GM12878 (cell line): ENCODE data around the gene LRRC45. TPM values are rescaled to one million over a fixed set of nuclear protein-coding genes. Genes with fewer than 3 reads are reported as not detected.

Source experiments
- ATAC-seq: fragments of 200-7000 bp; cut with Tn5 transposase; 3 replicates; pipeline ENCODE4 v1.9.1; 2020; ENCODE audit warnings: mild to moderate bottlenecking, moderate library complexity
- BruUV-seq: library from RNA; stranded (reverse); fragments of 400-500 nt; replicated peaks from 2 replicates; lab custom pipeline; 2021; lab: Mats Ljungman, UMichigan
- CTCF ChIA-PET: fragments of 300-600 bp; sonication (Branson Sonifier 250); formaldehyde crosslinking; extraction: SDS; loops from one replicate; lab custom pipeline; 2021; ENCODE audit warnings: inconsistent platforms; lab: Yijun Ruan, JAX
- POLR2A ChIA-PET: fragments of 350-600 bp; formaldehyde crosslinking; extraction: SDS; loops from one replicate; lab custom pipeline; 2021; ENCODE audit warnings: inconsistent platforms; lab: Charles Lee
- RAD21 ChIA-PET: fragments of 300-600 bp; sonication (Branson Sonifier 250); formaldehyde crosslinking; loops from one replicate; lab custom pipeline; 2023; ENCODE audit warnings: antibody characterized with exemption; ENCODE audit not compliant: unreplicated experiment; lab: Charles Lee
- SMC1A ChIA-PET: fragments of 300-600 bp; sonication (Branson Sonifier 250); formaldehyde crosslinking; loops from one replicate; lab custom pipeline; 2023; ENCODE audit not compliant: unreplicated experiment, uncharacterized antibody; lab: Charles Lee
- DNase-seq: peaks from one replicate; pipeline ENCODE4 v3.0.0-alpha.2; 2011; ENCODE audit warnings: low read depth, low spot score
- FAIRE-seq: peaks from 3 replicates; lab custom pipeline; 2011; peaks lifted over from hg19 to GRCh38; lab: Jason Lieb, UNC
- H2AFZ ChIP-seq: 2 replicates; pipeline ENCODE4 v1.6.0; 2011; ENCODE audit warnings: low read depth, low read length, control low read depth; ENCODE audit not compliant: control insufficient read depth
- H3K27ac ChIP-seq: 2 replicates; pipeline ENCODE4 v1.5.1; 2011; ENCODE audit warnings: control low read depth; ENCODE audit not compliant: control insufficient read depth, insufficient read depth
- H3K27me3 ChIP-seq, 2 experiments: replicated peaks in 1 of 2; 2 replicates each; pipeline versions ENCODE4 v1.6.0 to v1.6.1; 2011; ENCODE audit warnings: low read length in 1 of 2; ENCODE audit not compliant: control insufficient read depth in 2 of 2, insufficient read depth in 2 of 2
- H3K36me3 ChIP-seq, 2 experiments: 2 replicates each; pipeline ENCODE4 v1.5.1; 2011; ENCODE audit warnings: low read length in 1 of 2; ENCODE audit not compliant: control insufficient read depth in 2 of 2, insufficient read depth in 2 of 2
- H3K4me1 ChIP-seq: 2 replicates; pipeline ENCODE4 v1.6.1; 2011; ENCODE audit warnings: mild to moderate bottlenecking, low read length, moderate library complexity, mixed read lengths; ENCODE audit not compliant: control insufficient read depth, insufficient read depth
- H3K4me2 ChIP-seq: 2 replicates; pipeline ENCODE4 v1.6.0; 2011; ENCODE audit warnings: control low read depth; ENCODE audit not compliant: control insufficient read depth, insufficient read depth
- H3K4me3 ChIP-seq: fragments of 200-600 bp; sonication (generic); 2 replicates; pipeline ENCODE4 v1.5.1; 2016
- H3K79me2 ChIP-seq: 2 replicates; pipeline ENCODE4 v1.6.0; 2011; ENCODE audit warnings: low read length; ENCODE audit not compliant: control insufficient read depth, insufficient read depth
- H3K9ac ChIP-seq: 2 replicates; pipeline ENCODE4 v1.8.0; 2011; ENCODE audit warnings: low read length, control low read depth, mixed read lengths; ENCODE audit not compliant: control insufficient read depth, insufficient read depth
- H3K9me3 ChIP-seq: replicated peaks from 3 replicates; pipeline ENCODE4 v1.5.1; 2011; ENCODE audit warnings: mild to moderate bottlenecking, low read length; ENCODE audit not compliant: control insufficient read depth, insufficient read depth
- H4K20me1 ChIP-seq: 2 replicates; pipeline ENCODE4 v1.6.0; 2011; ENCODE audit not compliant: control insufficient read depth, insufficient read depth
- CREB1 ChIP-seq: IDR thresholded peaks from 2 replicates; pipeline ENCODE4 v1.6.1; 2012; ENCODE audit warnings: low read depth, mild to moderate bottlenecking, inconsistent platforms
- EP300 ChIP-seq, 2 experiments: fragments of 150-350 bp in 1 of 2; IDR thresholded peaks; 2 replicates each; pipeline ENCODE4 v1.6.1; 2011 to 2012; ENCODE audit warnings: low read depth in 2 of 2, low read length in 2 of 2, borderline replicate concordance in 1 of 2, improper control_type of control experiment in 1 of 2, inconsistent platforms in 1 of 2; ENCODE audit not compliant: control insufficient read depth in 1 of 2
- HDGF ChIP-seq: fragments of 450-650 bp; IDR thresholded peaks from 2 replicates; pipeline ENCODE4 v1.6.1; 2016; ENCODE audit warnings: antibody characterized with exemption
- IKZF2 ChIP-seq, 2 experiments: fragments of 450-650 bp; IDR thresholded peaks; 2 replicates each; pipeline ENCODE4 v1.6.1; 2017; ENCODE audit warnings: mild to moderate bottlenecking in 2 of 2, moderate library complexity in 2 of 2
- NRF1 ChIP-seq: conservative IDR thresholded peaks from 2 replicates; pipeline ENCODE4 v1.6.1; 2011; ENCODE audit warnings: mild to moderate bottlenecking, low read depth, low read length, improper control_type of control experiment
- PAX8 ChIP-seq: fragments of 450-650 bp; IDR thresholded peaks from 2 replicates; pipeline ENCODE4 v1.6.1; 2017; ENCODE audit warnings: mild to moderate bottlenecking, moderate library complexity
- POLR2A ChIP-seq: IDR thresholded peaks from 2 replicates; pipeline ENCODE4 v1.6.1; 2011; ENCODE audit warnings: low read depth, mild to moderate bottlenecking, low read length
- POU2F2 ChIP-seq: IDR thresholded peaks from 3 replicates; pipeline ENCODE4 v1.6.1; 2011; ENCODE audit warnings: low read depth, mild to moderate bottlenecking, low read length, borderline replicate concordance
- RFX5 ChIP-seq: IDR thresholded peaks from 2 replicates; pipeline ENCODE4 v1.6.1; 2011; ENCODE audit warnings: low read depth, low read length, improper control_type of control experiment
- SRF ChIP-seq, 2 experiments: IDR thresholded peaks; 2 replicates each; pipeline ENCODE4 v1.6.1; 2011; ENCODE audit warnings: low read depth in 2 of 2, low read length in 2 of 2, mild to moderate bottlenecking in 1 of 2, moderate library complexity in 1 of 2
- ZSCAN29 ChIP-seq: fragments of 450-650 bp; IDR thresholded peaks from 2 replicates; pipeline ENCODE4 v1.6.1; 2017; ENCODE audit warnings: mild to moderate bottlenecking, moderate library complexity
- WGBS: methylation state at CpG from one replicate; pipeline ENCODE4 v1.1.6; 2016; ENCODE audit warnings: low lambda C conversion rate; ENCODE audit not compliant: insufficient replicate concordance, insufficient coverage; ENCODE audit errors: missing lambda C conversion rate; 5-methylcytosine and 5-hydroxymethylcytosine counted together
- in situ Hi-C: fragments of 300-500 bp; cut with MboI; formaldehyde crosslinking; loops from 9 replicates; pipeline ENCODE4 v1.14.3; 2018; ENCODE audit warnings: mixed read lengths
- intact Hi-C: fragments of 100-400 bp; cut with micrococcal nuclease; formaldehyde crosslinking; loops from one replicate; pipeline ENCODE4 v1.14.2; 2022; ENCODE audit not compliant: unreplicated experiment
- polyA plus RNA-seq, 11 experiments: library from polyadenylated mRNA; depleted of rRNA in 4 of 11; unstranded in 6 of 11; stranded (reverse) in 5 of 11; fragments of >200 nt; fragmentation: Nextera tagmentation in 4 of 11; fragmentation: Illumina TruSeq in 1 of 11; extraction: Ambion mirVana in 4 of 11; extraction: Trizol in 1 of 11; gene quantifications; 1 replicate in 1 of 11; 2 replicates in 10 of 11; pipeline versions ENCODE4 v1.2.1 to v1.2.3, GENCODE V29; 2011 to 2016; ENCODE audit warnings: inconsistent platforms in 2 of 11, missing spikeins in 2 of 11, low read depth in 1 of 11
- total RNA-seq, 4 experiments: library from RNA; depleted of rRNA in 3 of 4; stranded (reverse); fragments of >200 nt in 3 of 4; fragmentation: Illumina TruSeq in 1 of 4; extraction: Trizol in 1 of 4; gene quantifications; 2 replicates each; pipeline versions ENCODE4 v1.2.1 to v1.2.3, GENCODE V29; 2013 to 2021
- TF ChIP-seq, protein P1 (sequence below): IDR thresholded peaks from 2 replicates; pipeline ENCODE4 v1.6.1; 2012; ENCODE audit warnings: improper control_type of control experiment, low read depth, low read length; ENCODE audit not compliant: insufficient replicate concordance
- TF ChIP-seq, protein P2 (sequence below): fragments of 150-350 bp; IDR thresholded peaks from 2 replicates; pipeline ENCODE4 v1.6.1; 2016; ENCODE audit warnings: low read depth, low read length
- TF ChIP-seq, protein P3 (sequence below): IDR thresholded peaks from 2 replicates; pipeline ENCODE4 v1.6.1; 2011; ENCODE audit warnings: mild to moderate bottlenecking, low read depth, low read length, moderate library complexity; ENCODE audit not compliant: insufficient replicate concordance

Gene LRRC45
- total and polyA plus RNA-seq, 10 of the 15 experiments (the other 5 are each of a cell fraction or from before 2014, with no cell fraction given), result 0.03 to 27.7 (median 10.4) TPM

DNA sequence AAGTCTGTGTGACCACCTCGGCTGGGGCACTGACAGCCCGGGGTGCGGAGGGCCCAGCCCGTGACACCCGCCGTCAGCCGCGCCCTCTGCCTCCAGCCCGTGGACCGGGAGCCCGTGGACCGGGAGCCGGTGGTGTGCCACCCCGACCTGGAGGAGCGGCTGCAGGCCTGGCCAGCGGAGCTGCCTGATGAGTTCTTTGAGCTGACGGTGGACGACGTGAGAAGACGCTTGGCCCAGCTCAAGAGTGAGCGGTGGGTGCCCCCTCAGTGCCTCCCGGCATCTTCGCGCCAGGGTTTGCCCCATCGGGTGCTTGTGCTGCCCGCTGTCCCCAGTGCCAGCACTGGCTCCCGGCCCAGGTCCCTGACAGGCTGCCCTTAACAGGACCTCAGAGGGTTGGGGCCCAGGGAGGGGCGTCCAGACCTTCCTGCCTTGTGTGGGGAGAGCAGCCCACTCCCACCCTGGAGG, 14.1 kb upstream of the LRRC45 start:
- TF ChIP-seq, protein P1, sequence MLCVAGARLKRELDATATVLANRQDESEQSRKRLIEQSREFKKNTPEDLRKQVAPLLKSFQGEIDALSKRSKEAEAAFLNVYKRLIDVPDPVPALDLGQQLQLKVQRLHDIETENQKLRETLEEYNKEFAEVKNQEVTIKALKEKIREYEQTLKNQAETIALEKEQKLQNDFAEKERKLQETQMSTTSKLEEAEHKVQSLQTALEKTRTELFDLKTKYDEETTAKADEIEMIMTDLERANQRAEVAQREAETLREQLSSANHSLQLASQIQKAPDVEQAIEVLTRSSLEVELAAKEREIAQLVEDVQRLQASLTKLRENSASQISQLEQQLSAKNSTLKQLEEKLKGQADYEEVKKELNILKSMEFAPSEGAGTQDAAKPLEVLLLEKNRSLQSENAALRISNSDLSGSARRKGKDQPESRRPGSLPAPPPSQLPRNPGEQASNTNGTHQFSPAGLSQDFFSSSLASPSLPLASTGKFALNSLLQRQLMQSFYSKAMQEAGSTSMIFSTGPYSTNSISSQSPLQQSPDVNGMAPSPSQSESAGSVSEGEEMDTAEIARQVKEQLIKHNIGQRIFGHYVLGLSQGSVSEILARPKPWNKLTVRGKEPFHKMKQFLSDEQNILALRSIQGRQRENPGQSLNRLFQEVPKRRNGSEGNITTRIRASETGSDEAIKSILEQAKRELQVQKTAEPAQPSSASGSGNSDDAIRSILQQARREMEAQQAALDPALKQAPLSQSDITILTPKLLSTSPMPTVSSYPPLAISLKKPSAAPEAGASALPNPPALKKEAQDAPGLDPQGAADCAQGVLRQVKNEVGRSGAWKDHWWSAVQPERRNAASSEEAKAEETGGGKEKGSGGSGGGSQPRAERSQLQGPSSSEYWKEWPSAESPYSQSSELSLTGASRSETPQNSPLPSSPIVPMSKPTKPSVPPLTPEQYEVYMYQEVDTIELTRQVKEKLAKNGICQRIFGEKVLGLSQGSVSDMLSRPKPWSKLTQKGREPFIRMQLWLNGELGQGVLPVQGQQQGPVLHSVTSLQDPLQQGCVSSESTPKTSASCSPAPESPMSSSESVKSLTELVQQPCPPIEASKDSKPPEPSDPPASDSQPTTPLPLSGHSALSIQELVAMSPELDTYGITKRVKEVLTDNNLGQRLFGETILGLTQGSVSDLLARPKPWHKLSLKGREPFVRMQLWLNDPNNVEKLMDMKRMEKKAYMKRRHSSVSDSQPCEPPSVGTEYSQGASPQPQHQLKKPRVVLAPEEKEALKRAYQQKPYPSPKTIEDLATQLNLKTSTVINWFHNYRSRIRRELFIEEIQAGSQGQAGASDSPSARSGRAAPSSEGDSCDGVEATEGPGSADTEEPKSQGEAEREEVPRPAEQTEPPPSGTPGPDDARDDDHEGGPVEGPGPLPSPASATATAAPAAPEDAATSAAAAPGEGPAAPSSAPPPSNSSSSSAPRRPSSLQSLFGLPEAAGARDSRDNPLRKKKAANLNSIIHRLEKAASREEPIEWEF, result no peak
- TF ChIP-seq PAX8, result no peak
- TF ChIP-seq, protein P2, sequence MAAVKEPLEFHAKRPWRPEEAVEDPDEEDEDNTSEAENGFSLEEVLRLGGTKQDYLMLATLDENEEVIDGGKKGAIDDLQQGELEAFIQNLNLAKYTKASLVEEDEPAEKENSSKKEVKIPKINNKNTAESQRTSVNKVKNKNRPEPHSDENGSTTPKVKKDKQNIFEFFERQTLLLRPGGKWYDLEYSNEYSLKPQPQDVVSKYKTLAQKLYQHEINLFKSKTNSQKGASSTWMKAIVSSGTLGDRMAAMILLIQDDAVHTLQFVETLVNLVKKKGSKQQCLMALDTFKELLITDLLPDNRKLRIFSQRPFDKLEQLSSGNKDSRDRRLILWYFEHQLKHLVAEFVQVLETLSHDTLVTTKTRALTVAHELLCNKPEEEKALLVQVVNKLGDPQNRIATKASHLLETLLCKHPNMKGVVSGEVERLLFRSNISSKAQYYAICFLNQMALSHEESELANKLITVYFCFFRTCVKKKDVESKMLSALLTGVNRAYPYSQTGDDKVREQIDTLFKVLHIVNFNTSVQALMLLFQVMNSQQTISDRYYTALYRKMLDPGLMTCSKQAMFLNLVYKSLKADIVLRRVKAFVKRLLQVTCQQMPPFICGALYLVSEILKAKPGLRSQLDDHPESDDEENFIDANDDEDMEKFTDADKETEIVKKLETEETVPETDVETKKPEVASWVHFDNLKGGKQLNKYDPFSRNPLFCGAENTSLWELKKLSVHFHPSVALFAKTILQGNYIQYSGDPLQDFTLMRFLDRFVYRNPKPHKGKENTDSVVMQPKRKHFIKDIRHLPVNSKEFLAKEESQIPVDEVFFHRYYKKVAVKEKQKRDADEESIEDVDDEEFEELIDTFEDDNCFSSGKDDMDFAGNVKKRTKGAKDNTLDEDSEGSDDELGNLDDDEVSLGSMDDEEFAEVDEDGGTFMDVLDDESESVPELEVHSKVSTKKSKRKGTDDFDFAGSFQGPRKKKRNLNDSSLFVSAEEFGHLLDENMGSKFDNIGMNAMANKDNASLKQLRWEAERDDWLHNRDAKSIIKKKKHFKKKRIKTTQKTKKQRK, result no peak
- TF ChIP-seq ZSCAN29, result no peak
- no peak for TF ChIP-seq POLR2A
- TF ChIP-seq CREB1, result no peak
- TF ChIP-seq RFX5, result no peak
- no peak for TF ChIP-seq SRF (IDR thresholded peaks at IDR 0.05; ENCODE audit: low read depth in 2 of 2, low read length in 2 of 2)
- TF ChIP-seq IKZF2 (IDR thresholded peaks at IDR 0.05), result no peak
- no peak for TF ChIP-seq HDGF
- no peak for TF ChIP-seq POU2F2
- TF ChIP-seq, protein P3, sequence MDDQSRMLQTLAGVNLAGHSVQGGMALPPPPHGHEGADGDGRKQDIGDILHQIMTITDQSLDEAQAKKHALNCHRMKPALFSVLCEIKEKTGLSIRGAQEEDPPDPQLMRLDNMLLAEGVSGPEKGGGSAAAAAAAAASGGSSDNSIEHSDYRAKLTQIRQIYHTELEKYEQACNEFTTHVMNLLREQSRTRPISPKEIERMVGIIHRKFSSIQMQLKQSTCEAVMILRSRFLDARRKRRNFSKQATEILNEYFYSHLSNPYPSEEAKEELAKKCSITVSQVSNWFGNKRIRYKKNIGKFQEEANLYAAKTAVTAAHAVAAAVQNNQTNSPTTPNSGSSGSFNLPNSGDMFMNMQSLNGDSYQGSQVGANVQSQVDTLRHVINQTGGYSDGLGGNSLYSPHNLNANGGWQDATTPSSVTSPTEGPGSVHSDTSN, result no peak
- no peak for TF ChIP-seq NRF1
- no peak for TF ChIP-seq EP300 (IDR thresholded peaks at IDR 0.05; ENCODE audit: borderline replicate concordance in 1 of 2, control insufficient read depth in 1 of 2, low read depth in 2 of 2, low read length in 2 of 2)
- no peak for FAIRE-seq
- Histone ChIP-seq H3K36me3 (no peaks in the 10 kb centered on the region), H3K4me3 (no peak overlapping the region), H2AFZ (no peak overlapping the region), H3K27ac (no peak overlapping the region), H3K4me2 (no peak overlapping the region), H3K4me1 (no peaks in the 10 kb centered on the region), H4K20me1 (no peaks in the 10 kb centered on the region), H3K79me2 (no peaks in the 10 kb centered on the region), H3K27me3 (no peaks in the 10 kb centered on the region), H3K9ac (no peak overlapping the region), H3K9me3 (no peaks in the 10 kb centered on the region)
- intact Hi-C loops, result no loop called here
- no TSS peak for BruUV-seq
- no peak for DNase-seq
- SMC1A ChIA-PET, result no interaction called here
- ATAC-seq, result no peak
- CTCF ChIA-PET, result no interaction called here
- in situ Hi-C loops, result no loop called here
- RAD21 ChIA-PET, result interaction anchor here (0.5 kb wide), 1 partner anchor 41 kb away, joined by 3 read pairs; no protein-coding TSS in a partner anchor
- 89% methylated on average over 16 of the region's 28 CpGs for WGBS
- POLR2A ChIA-PET, result no interaction called here
